AG09309 (cell line): Measurements from ENCODE around the gene ATAD5.

Source experiments
- DNase-seq: peaks from one replicate; pipeline ENCODE4 v3.0.0-alpha.2; 2010; ENCODE audit warnings: low read depth
- H3K4me3 ChIP-seq: 2 replicates; pipeline ENCODE4 v1.5.1; 2011; ENCODE audit warnings: mild to moderate bottlenecking, low read depth, low read length, moderate library complexity; ENCODE audit not compliant: control insufficient read depth
- TF ChIP-seq, protein P1 (sequence below): IDR thresholded peaks from 2 replicates; pipeline ENCODE4 v1.5.1; 2011; ENCODE audit warnings: mild to moderate bottlenecking, low read depth, low read length, inconsistent platforms; ENCODE audit not compliant: insufficient read depth, control insufficient read depth; ENCODE audit errors: missing control alignments

Gene ATAD5

DNA sequence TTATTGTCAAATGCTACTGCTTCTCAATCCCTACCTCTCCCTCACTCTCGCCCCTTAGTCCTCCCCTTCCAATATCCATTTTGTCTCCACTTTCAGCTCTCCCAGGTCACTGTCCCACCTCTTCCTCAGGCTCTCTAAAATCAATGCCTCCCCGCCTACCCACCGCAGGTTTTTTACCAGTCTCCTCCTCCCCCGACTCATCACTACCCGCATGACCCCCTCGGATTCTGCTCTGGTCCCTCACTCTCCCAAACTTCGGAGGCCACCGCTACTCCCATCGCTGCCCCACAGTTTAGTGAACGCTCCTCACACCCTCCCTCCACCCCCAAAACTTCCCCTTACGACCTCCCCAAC, 7.8 kb upstream of the ATAD5 start:
- TF ChIP-seq, protein P1, sequence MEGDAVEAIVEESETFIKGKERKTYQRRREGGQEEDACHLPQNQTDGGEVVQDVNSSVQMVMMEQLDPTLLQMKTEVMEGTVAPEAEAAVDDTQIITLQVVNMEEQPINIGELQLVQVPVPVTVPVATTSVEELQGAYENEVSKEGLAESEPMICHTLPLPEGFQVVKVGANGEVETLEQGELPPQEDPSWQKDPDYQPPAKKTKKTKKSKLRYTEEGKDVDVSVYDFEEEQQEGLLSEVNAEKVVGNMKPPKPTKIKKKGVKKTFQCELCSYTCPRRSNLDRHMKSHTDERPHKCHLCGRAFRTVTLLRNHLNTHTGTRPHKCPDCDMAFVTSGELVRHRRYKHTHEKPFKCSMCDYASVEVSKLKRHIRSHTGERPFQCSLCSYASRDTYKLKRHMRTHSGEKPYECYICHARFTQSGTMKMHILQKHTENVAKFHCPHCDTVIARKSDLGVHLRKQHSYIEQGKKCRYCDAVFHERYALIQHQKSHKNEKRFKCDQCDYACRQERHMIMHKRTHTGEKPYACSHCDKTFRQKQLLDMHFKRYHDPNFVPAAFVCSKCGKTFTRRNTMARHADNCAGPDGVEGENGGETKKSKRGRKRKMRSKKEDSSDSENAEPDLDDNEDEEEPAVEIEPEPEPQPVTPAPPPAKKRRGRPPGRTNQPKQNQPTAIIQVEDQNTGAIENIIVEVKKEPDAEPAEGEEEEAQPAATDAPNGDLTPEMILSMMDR = no peak
- no peak for DNase-seq
- H3K4me3 ChIP-seq = peak overlapping the region; percentile 100

DNA sequence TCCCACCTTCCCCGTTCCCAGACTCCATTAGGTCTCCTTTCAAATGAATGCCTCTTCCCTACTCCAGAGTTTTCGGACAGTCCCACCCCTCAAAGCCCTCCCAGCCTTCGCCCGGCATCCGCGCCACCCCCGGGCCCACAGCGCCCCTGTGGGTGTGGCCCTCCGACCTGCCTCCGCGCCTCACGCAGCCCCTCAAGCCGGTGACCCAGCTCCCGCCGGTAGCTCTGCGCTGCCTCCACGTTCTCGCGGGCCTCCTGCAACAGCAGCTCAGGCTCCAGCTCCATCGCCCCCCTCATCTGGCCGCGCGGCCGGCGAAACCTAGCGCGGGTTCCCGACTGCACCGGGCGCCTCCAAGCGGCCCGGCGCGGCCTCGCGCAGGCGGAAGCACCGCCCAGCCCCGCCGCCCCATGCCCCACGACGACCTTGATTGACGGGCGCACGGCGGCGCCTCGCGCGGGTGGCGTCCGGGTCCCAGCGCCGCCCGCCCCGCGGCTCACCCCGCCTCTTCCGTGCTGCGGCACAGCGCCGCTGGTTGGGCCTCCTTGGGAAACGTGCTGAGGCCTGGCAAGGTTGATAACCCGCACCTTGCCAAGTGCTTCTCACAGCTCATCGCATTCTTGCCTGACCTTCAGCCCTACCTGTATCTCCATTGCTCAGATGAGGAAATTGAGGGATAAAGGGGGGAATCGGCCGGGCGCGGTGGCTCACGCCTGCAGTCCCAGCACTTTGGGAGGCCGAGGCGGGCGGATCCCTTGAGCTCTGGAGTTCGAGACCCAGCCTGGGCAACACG, 7.2 kb upstream of the ATAD5 start, which contains the start of gene CRLF3:
TSS of gene CRLF3 (minus strand) at position 337 of the 790 bp plus-strand sequence. CDS start at position 296, 41 bp downstream.
- TF ChIP-seq, protein P1 = peak; percentile 10
- peak within 1 kb of the TSS; percentile 100 for H3K4me3 ChIP-seq
- DNase-seq = peak; percentile 40

DNA sequence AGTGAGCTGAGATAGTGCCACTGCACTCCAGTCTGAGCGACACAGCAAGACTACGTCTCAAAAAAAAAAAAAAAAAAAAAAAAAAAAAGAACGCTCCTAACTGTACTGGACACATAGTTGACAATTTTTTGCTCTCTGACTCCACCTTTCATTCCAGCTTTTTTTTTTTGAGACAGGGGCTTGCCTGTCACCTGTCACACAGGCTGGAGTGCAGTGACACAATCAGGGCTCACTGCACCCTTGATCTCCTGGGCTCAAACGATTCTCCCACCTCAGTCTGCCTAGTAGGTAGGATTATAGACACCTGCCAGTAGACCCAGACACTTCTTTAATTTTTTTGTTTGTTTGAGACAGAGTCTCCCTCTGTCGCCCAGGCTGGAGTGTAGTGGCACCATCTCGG, 4.7 kb upstream of the ATAD5 start:
- H3K4me3 ChIP-seq = no peak overlapping the region
- TF ChIP-seq, protein P1 = no peak
- no peak for DNase-seq

DNA sequence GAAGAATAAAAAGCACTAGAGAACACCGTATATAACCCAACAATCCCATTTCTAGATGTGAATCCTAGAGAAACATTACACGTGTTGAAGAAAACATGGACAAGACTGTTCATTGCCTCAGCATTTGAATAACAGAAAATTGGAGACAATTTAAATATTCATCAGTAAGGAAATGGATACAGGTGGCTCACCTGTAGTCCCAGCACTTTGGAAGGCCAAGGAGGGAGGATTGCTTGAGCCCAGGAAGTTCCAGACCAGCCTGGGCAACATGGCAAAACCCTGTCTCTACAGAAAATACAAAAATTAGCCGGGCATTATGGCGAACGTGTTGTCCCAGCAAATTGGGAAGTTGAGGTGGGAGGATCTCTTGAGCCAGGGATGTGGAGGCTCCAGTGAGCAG, 2.7 kb upstream of the ATAD5 start:
- no peak for DNase-seq
- TF ChIP-seq, protein P1 = no peak
- no peak overlapping the region for H3K4me3 ChIP-seq

- TF ChIP-seq, protein P1 = no peak
- DNase-seq = no peak
- peak overlapping the region; percentile 76 for H3K4me3 ChIP-seq
Measured at GRCh38 chr17:30831257-30831656, 509 bp upstream of the ATAD5 start.

DNA sequence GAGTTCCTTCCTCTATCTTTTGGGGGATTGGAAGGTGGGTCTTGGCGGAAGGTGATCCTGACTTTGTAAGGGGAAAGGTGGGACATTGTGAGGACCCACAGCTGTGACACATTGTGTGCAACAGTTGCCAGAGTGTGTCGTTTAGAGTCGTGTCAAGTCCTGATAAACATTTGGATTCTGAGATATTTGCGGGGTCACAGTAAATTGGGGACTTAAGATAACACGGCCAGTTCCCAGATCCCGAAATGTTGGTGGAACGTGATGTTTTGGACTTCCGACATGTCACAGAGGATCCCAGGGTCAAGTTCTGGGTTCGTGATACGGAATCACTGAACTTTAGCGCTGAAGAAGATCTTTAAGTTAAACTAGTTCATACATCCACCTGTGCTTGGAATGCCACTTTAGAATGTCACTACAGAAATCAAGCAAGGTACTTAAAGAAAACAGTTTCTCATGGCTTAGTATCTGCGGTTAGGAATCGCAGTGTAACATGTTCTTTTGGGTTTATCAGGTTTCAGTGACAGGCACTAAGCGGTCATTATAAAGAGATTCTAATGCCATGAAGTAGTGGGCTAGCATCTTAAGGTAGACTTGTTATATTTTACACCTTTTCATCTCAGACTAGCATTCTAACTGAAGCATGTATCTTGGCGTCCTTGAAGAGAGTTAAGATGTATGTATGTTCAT, 815 bp downstream of the ATAD5 start:
- DNase-seq = no peak
- H3K4me3 ChIP-seq = peak overlapping the region; percentile 76
- TF ChIP-seq, protein P1 = no peak
